Neural progenitor cell (in vitro differentiated cells): ENCODE measurements around the gene NUP214. TPM values are rescaled to one million over a fixed set of nuclear protein-coding genes. Genes with fewer than 3 reads are reported as not detected.

Experiments used
- DNase-seq: peaks from one replicate; pipeline ENCODE4 v3.0.0-alpha.2; 2016; ENCODE audit warnings: low spot score
- H2AFZ ChIP-seq: fragments of 200-600 bp; sonication (generic); replicated peaks from 2 replicates; pipeline ENCODE4 v1.6.1; 2016; ENCODE audit warnings: antibody characterized with exemption
- H3F3A ChIP-seq: fragments of 200-600 bp; sonication (generic); 2 replicates; pipeline ENCODE4 v1.6.1; 2016; ENCODE audit warnings: antibody characterized with exemption, low read depth
- H3K27ac ChIP-seq: fragments of 200-600 bp; sonication (generic); 2 replicates; pipeline ENCODE4 v1.5.1; 2016; ENCODE audit warnings: mild to moderate bottlenecking
- H3K27me3 ChIP-seq: fragments of 200-600 bp; sonication (generic); 2 replicates; pipeline ENCODE4 v1.6.1; 2016; ENCODE audit warnings: mild to moderate bottlenecking, moderate library complexity
- H3K36me3 ChIP-seq: fragments of 200-600 bp; sonication (generic); 2 replicates; pipeline ENCODE4 v1.5.1; 2016
- H3K4me1 ChIP-seq: fragments of 200-600 bp; sonication (generic); 2 replicates; pipeline ENCODE4 v1.6.1; 2016; ENCODE audit warnings: mixed run types
- H3K4me2 ChIP-seq: fragments of 200-600 bp; sonication (generic); 2 replicates; pipeline ENCODE4 v1.6.1; 2016
- H3K4me3 ChIP-seq: fragments of 200-600 bp; sonication (generic); 2 replicates; pipeline ENCODE4 v1.5.1; 2016
- H3K79me2 ChIP-seq: fragments of 200-600 bp; sonication (generic); 2 replicates; pipeline ENCODE4 v1.6.1; 2016; ENCODE audit warnings: low read depth
- H3K9ac ChIP-seq: fragments of 200-600 bp; sonication (generic); 2 replicates; pipeline ENCODE4 v1.6.1; 2016
- H3K9me3 ChIP-seq: fragments of 200-600 bp; sonication (generic); 2 replicates; pipeline ENCODE4 v1.5.1; 2016; ENCODE audit warnings: low read depth
- H4K20me1 ChIP-seq: fragments of 200-600 bp; sonication (generic); 2 replicates; pipeline ENCODE4 v1.6.1; 2016; ENCODE audit warnings: low read depth
- H3K27ac Mint-ChIP-seq: 3 replicates; pipeline ENCODE4 v1.8.0; 2021; ENCODE audit warnings: mixed read lengths
- H3K27me3 Mint-ChIP-seq: 2 replicates; pipeline ENCODE4 v1.8.0; 2022; ENCODE audit warnings: low read depth, mild to moderate bottlenecking, inconsistent platforms, moderate library complexity, mixed read lengths; ENCODE audit not compliant: insufficient read depth
- H3K36me3 Mint-ChIP-seq: 3 replicates; pipeline ENCODE4 v1.8.0; 2021; ENCODE audit warnings: mixed read lengths
- H3K4me1 Mint-ChIP-seq: 3 replicates; pipeline ENCODE4 v1.8.0; 2021; ENCODE audit warnings: mixed read lengths
- H3K4me3 Mint-ChIP-seq: 3 replicates; pipeline ENCODE4 v1.8.0; 2021; ENCODE audit warnings: mild to moderate bottlenecking, moderate library complexity, mixed read lengths
- H3K9me3 Mint-ChIP-seq: 3 replicates; pipeline ENCODE4 v1.8.0; 2020; ENCODE audit warnings: mixed read lengths
- CTCF ChIP-seq: fragments of 200-600 bp; sonication (generic); IDR thresholded peaks from 2 replicates; pipeline ENCODE4 v1.5.1; 2017; ENCODE audit warnings: antibody characterized with exemption, mild to moderate bottlenecking
- EZH2 ChIP-seq: fragments of 200-600 bp; sonication (generic); IDR thresholded peaks from 2 replicates; pipeline ENCODE4 v1.6.1; 2017; ENCODE audit warnings: antibody characterized with exemption, mild to moderate bottlenecking, moderate library complexity
- EZH2phosphoT487 ChIP-seq: fragments of 200-600 bp; sonication (generic); IDR thresholded peaks from 2 replicates; pipeline ENCODE4 v1.6.1; 2017; ENCODE audit warnings: antibody characterized with exemption
- total RNA-seq: library from RNA; depleted of rRNA; stranded (reverse); fragments of >200 nt; gene quantifications from 2 replicates; pipeline ENCODE4 v1.2.3, GENCODE V29; 2015; ENCODE audit warnings: low replicate concordance

Gene NUP214
- total RNA-seq, 1 donor from 2014 or later: 37.6 TPM

- H3K4me3 Mint-ChIP-seq: no peak overlapping the region
- no peak overlapping the region for H3K27ac Mint-ChIP-seq
- H2AFZ ChIP-seq: no peak overlapping the region
- no peaks in the 10 kb centered on the region for H3F3A ChIP-seq
- no peak overlapping the region for H3K27ac ChIP-seq
- no peaks in the 10 kb centered on the region for H3K27me3 ChIP-seq
- no peaks in the 10 kb centered on the region for H3K36me3 ChIP-seq
- peaks cover 7% of the 10 kb centered on the region for H3K27me3 Mint-ChIP-seq
- H3K4me3 ChIP-seq: no peak overlapping the region
- DNase-seq: no peak
- H4K20me1 ChIP-seq: no peaks in the 10 kb centered on the region
- no peaks in the 10 kb centered on the region for H3K4me1 ChIP-seq
- H3K4me1 Mint-ChIP-seq: no peaks in the 10 kb centered on the region
- H3K9ac ChIP-seq: no peak overlapping the region
- no peak overlapping the region for H3K4me2 ChIP-seq
- H3K9me3 Mint-ChIP-seq: no peaks in the 10 kb centered on the region
- no peaks in the 10 kb centered on the region for H3K79me2 ChIP-seq
- no peak for TF ChIP-seq EZH2
- TF ChIP-seq EZH2phosphoT487: no peak
- TF ChIP-seq CTCF: no peak
- H3K36me3 Mint-ChIP-seq: no peaks in the 10 kb centered on the region
- H3K9me3 ChIP-seq: no peaks in the 10 kb centered on the region
Measured at GRCh38 chr9:131080589-131080988, 44.8 kb upstream of the NUP214 start.

- DNase-seq: no peak
- TF ChIP-seq EZH2phosphoT487 (no peak), CTCF (no peak), EZH2 (no peak)
- no peak overlapping the region for H3K4me3 Mint-ChIP-seq
- Histone ChIP-seq H3F3A (no peaks in the 10 kb centered on the region), H3K27ac (no peak overlapping the region), H3K4me1 (no peaks in the 10 kb centered on the region), H3K27me3 (no peaks in the 10 kb centered on the region), H4K20me1 (no peaks in the 10 kb centered on the region), H2AFZ (no peak overlapping the region), H3K79me2 (no peaks in the 10 kb centered on the region), H3K36me3 (no peaks in the 10 kb centered on the region), H3K9ac (no peak overlapping the region), H3K4me3 (no peak overlapping the region), H3K4me2 (no peak overlapping the region), H3K9me3 (no peaks in the 10 kb centered on the region)
- H3K4me1 Mint-ChIP-seq: no peaks in the 10 kb centered on the region
- H3K27ac Mint-ChIP-seq: no peak overlapping the region
- no peaks in the 10 kb centered on the region for H3K9me3 Mint-ChIP-seq
- no peaks in the 10 kb centered on the region for H3K36me3 Mint-ChIP-seq
- H3K27me3 Mint-ChIP-seq: peaks cover 7% of the 10 kb centered on the region
Measured at GRCh38 chr9:131081868-131082267, 43.5 kb upstream of the NUP214 start.

GRCh38 chr9:131082774-131083512, 42.4 kb upstream of the NUP214 start:
- Histone ChIP-seq H3K4me3 (no peak overlapping the region), H3K9me3 (no peaks in the 10 kb centered on the region), H3K36me3 (no peaks in the 10 kb centered on the region), H2AFZ (no peak overlapping the region), H3K79me2 (no peaks in the 10 kb centered on the region), H4K20me1 (no peaks in the 10 kb centered on the region), H3K4me2 (no peak overlapping the region), H3K9ac (no peak overlapping the region), H3K27me3 (no peaks in the 10 kb centered on the region), H3K27ac (no peak overlapping the region), H3F3A (no peaks in the 10 kb centered on the region), H3K4me1 (no peaks in the 10 kb centered on the region)
- Mint-ChIP-seq H3K36me3 (no peaks in the 10 kb centered on the region), H3K4me1 (no peaks in the 10 kb centered on the region), H3K4me3 (no peak overlapping the region), H3K27ac (no peak overlapping the region), H3K9me3 (no peaks in the 10 kb centered on the region), H3K27me3 (peaks cover 7% of the 10 kb centered on the region)
- no peak for DNase-seq
- no peak for TF ChIP-seq EZH2
- TF ChIP-seq EZH2phosphoT487: no peak
- no peak for TF ChIP-seq CTCF
